Adrenal gland (tissue), 12 donors: ENCODE data around the gene CSH1. TPM values are rescaled to one million over a fixed set of nuclear protein-coding genes. Genes with fewer than 3 reads are reported as not detected.

Experiments
- DNase-seq, 7 donors: peaks; one replicate each; pipeline ENCODE4 v3.0.0-alpha.2; 2019 to 2020
- H3K27ac ChIP-seq, 5 donors: fragments of 200-600 bp; sonication (generic) in 4 of 5; 1 replicate in 3 of 5; 2 replicates in 2 of 5; pipeline versions ENCODE4 v1.5.1 to v1.8.0; 2016 to 2020; ENCODE audit warnings: mild to moderate bottlenecking in 1 of 5
- H3K27me3 ChIP-seq: fragments of 200-600 bp; 2 replicates; pipeline ENCODE4 v1.8.0; 2021
- H3K36me3 ChIP-seq, 2 donors: fragments of 200-600 bp; replicated peaks in 1 of 2; 1 replicate in 1 of 2; 2 replicates in 1 of 2; pipeline versions ENCODE4 v1.5.1 to v1.8.0; 2018 to 2022
- H3K4me1 ChIP-seq, 2 donors: fragments of 200-600 bp; replicated peaks in 1 of 2; 1 replicate in 1 of 2; 2 replicates in 1 of 2; pipeline versions ENCODE4 v1.5.1 to v1.8.0; 2018 to 2021
- H3K4me3 ChIP-seq, 4 donors: fragments of 200-600 bp; sonication (generic) in 3 of 4; one replicate each; pipeline ENCODE4 v1.5.1; 2016 to 2018
- H3K9me3 ChIP-seq, 3 donors: fragments of 200-600 bp; sonication (generic) in 1 of 3; replicated peaks in 1 of 3; 1 replicate in 2 of 3; 2 replicates in 1 of 3; pipeline versions ENCODE4 v1.5.1 to v1.8.0; 2016 to 2021
- CTCF ChIP-seq, 6 experiments: fragments of 450-650 bp in 4 of 6; fragments of 200-600 bp in 2 of 6; sonication (generic) in 1 of 6; IDR thresholded peaks; 1 replicate in 5 of 6; 2 replicates in 1 of 6; pipeline versions ENCODE4 v1.5.1 to v1.8.0; 2016 to 2021; ENCODE audit warnings: antibody characterized with exemption in 6 of 6, mild to moderate bottlenecking in 2 of 6, moderate library complexity in 1 of 6
- POLR2A ChIP-seq, 2 donors: fragments of 450-650 bp; IDR thresholded peaks; one replicate each; pipeline ENCODE4 v1.6.1; 2017; ENCODE audit warnings: antibody characterized with exemption in 2 of 2, mild to moderate bottlenecking in 2 of 2, moderate library complexity in 1 of 2
- WGBS, 4 donors: extraction: QIAGEN DNeasy Blood & Tissue Kit in 2 of 4; methylation state at CpG; one replicate each; pipeline versions ENCODE4 v1.1.5 to v1.1.7; 2013 to 2017; 5-methylcytosine and 5-hydroxymethylcytosine counted together
- intact Hi-C, 2 donors: fragments of 100-400 bp; cut with DNase I; formaldehyde crosslinking; loops; one replicate each; pipeline versions ENCODE4 v1.14.1 to v1.15.0; 2022 to 2023
- polyA plus RNA-seq, 3 donors: library from polyadenylated mRNA; stranded (reverse); fragments of 200-250 nt in 2 of 3; fragments of 350-450 nt in 1 of 3; fragmentation: Illumina TruSeq in 1 of 3; extraction: RNeasy Lipid Tissue Mini Kit (QIAGEN cat#74804) in 1 of 3; gene quantifications; one replicate each; pipeline ENCODE4 v1.2.3, GENCODE V29; 2013 to 2014
- total RNA-seq, 9 donors: library from RNA; depleted of rRNA in 4 of 9; stranded (reverse); fragments of >200 nt in 4 of 9; fragments of 120-200 nt in 1 of 9; fragmentation: NEBNext Ultra II Directional in 1 of 9; extraction: Animal tissue kit (Norgen Biotek cat#: 25700) in 1 of 9; gene quantifications; one replicate each; pipeline versions ENCODE4 v1.1.0 to v1.2.4, GENCODE V29; 2013 to 2023
- donor health status: healthy with polysubstance abuse.
- donor health status: Bipolar disorder and iron deficiency.
- donor health status: DM: yes; HTN: yes; CAD: no.
- donor health status: DM: no; HTN: no; CAD: no.
- donor health status: DM: no; HTN: no; CAD: no.
- donor health status: DM: yes; HTN: yes; CAD: no.

Gene CSH1
- total and polyA plus RNA-seq, 12 donors = 1.4 TPM; not detected in 11

GRCh38 chr17:63850401-63850800 is 46.0 kb downstream of the CSH1 start:
- H3K27me3 ChIP-seq = no peaks in the 10 kb centered on the region
- H3K4me3 ChIP-seq = no peak overlapping the region
- intact Hi-C loops = no loop called here
- no peak for TF ChIP-seq POLR2A (IDR thresholded peaks at IDR 0.05)
- TF ChIP-seq CTCF (IDR thresholded peaks at IDR 0.05) = no peak
- no peaks in the 10 kb centered on the region for H3K36me3 ChIP-seq
- no peaks in the 10 kb centered on the region for H3K4me1 ChIP-seq
- no peaks in the 10 kb centered on the region for H3K9me3 ChIP-seq
- H3K27ac ChIP-seq = no peak overlapping the region
- no peak for DNase-seq
- WGBS, 4 donors = 87 to 96% (median 89%) methylated on average over 9 of the region's 9 CpGs

GRCh38 chr17:63848834-63849689 is 47.3 kb downstream of the CSH1 start:
- Histone ChIP-seq H3K4me3 (peak overlapping the region in 1 of 4 donors; percentile 24), H3K4me1 (peaks cover 2% of the 10 kb centered on the region in 2 donors), H3K27ac (peak overlapping the region in 2 of 5 donors; percentile 24 to 59), H3K27me3 (no peaks in the 10 kb centered on the region), H3K36me3 (no peaks in the 10 kb centered on the region), H3K9me3 (no peaks in the 10 kb centered on the region)
- intact Hi-C loops = no loop called here
- peak; percentile 88 to 97 (median 94) for DNase-seq
- TF ChIP-seq CTCF (IDR thresholded peaks at IDR 0.05) (peak; percentile 54 to 84 (median 66)), POLR2A (IDR thresholded peaks at IDR 0.05) (no peak)
- 5 to 21% (median 13%) methylated on average over 36 to 82 of the region's 82 CpGs for WGBS, 4 donors

GRCh38 chr17:63847525-63848249 is 48.7 kb downstream of the CSH1 start:
- DNase-seq = no peak
- no peaks in the 10 kb centered on the region for H3K27me3 ChIP-seq
- intact Hi-C loops = no loop called here
- WGBS, 4 donors = 67 to 96% (median 84%) methylated on average over 3 of the region's 3 CpGs
- no peaks in the 10 kb centered on the region for H3K9me3 ChIP-seq
- peaks cover 7 to 8% of the 10 kb centered on the region in 2 donors for H3K4me1 ChIP-seq
- H3K4me3 ChIP-seq = no peak overlapping the region
- no peak overlapping the region for H3K27ac ChIP-seq
- TF ChIP-seq CTCF (IDR thresholded peaks at IDR 0.05) = no peak
- TF ChIP-seq POLR2A (IDR thresholded peaks at IDR 0.05) = no peak
- no peaks in the 10 kb centered on the region for H3K36me3 ChIP-seq

- no peak for DNase-seq
- H3K4me1 ChIP-seq = peaks cover 18 to 20% of the 10 kb centered on the region in 2 donors
- H3K9me3 ChIP-seq = no peaks in the 10 kb centered on the region
- intact Hi-C loops = no loop called here
- 0 to 85% (median 45%) methylated on average over 1 of the region's 1 CpG for WGBS, 4 donors
- no peak overlapping the region for H3K27ac ChIP-seq
- TF ChIP-seq POLR2A (IDR thresholded peaks at IDR 0.05) = no peak
- no peak for TF ChIP-seq CTCF (IDR thresholded peaks at IDR 0.05)
- H3K36me3 ChIP-seq = no peaks in the 10 kb centered on the region
- no peaks in the 10 kb centered on the region for H3K27me3 ChIP-seq
- H3K4me3 ChIP-seq = no peak overlapping the region
Measured at GRCh38 chr17:63845509-63845908, 50.9 kb downstream of the CSH1 start.
